Lung microvascular endothelial cell (primary cell): ENCODE results near the gene PRKCZ. TPM values are rescaled to one million over a fixed set of nuclear protein-coding genes. Genes with fewer than 3 reads are reported as not detected.

Source experiments
- DNase-seq, 2 donors: peaks; one replicate each; pipeline versions ENCODE4 v3.0.0 to v3.0.0-alpha.2; 2010; ENCODE audit warnings: low read depth in 2 of 2
- total RNA-seq: library from RNA; depleted of rRNA; stranded (reverse); fragments of >200 nt; gene quantifications from 2 replicates; pipeline ENCODE4 v1.2.1, GENCODE V29; 2014

Gene PRKCZ
- total RNA-seq, 1 donor from 2014 or later = 29.8 TPM

GRCh38 chr1:2155147-2155598, 105.0 kb downstream of the PRKCZ start:
- DNase-seq = no peak

- DNase-seq = no peak
Observed at GRCh38 chr1:2155788-2156187, 105.6 kb downstream of the PRKCZ start.

GRCh38 chr1:2156866-2157265, 106.7 kb downstream of the PRKCZ start:
- no peak for DNase-seq

GRCh38 chr1:2157856-2158255, 107.6 kb downstream of the PRKCZ start:
- no peak for DNase-seq

- DNase-seq = peak in 1 of 2 donors; percentile 29
Observed at GRCh38 chr1:2158272-2158671, 108.1 kb downstream of the PRKCZ start.

- no peak for DNase-seq
Observed at GRCh38 chr1:2159124-2159523, 108.9 kb downstream of the PRKCZ start.

- no peak for DNase-seq
Observed at GRCh38 chr1:2160451-2161300, 110.5 kb downstream of the PRKCZ start.

- DNase-seq = peak in 1 of 2 donors; percentile 32
Observed at GRCh38 chr1:2163205-2163604, 113.0 kb downstream of the PRKCZ start.

GRCh38 chr1:2165646-2166045, 115.4 kb downstream of the PRKCZ start:
- no peak for DNase-seq

GRCh38 chr1:2166254-2166653, 116.0 kb downstream of the PRKCZ start:
- DNase-seq = no peak

- DNase-seq = no peak
Observed at GRCh38 chr1:2166695-2167094, 116.5 kb downstream of the PRKCZ start.

GRCh38 chr1:2168090-2168489, 117.9 kb downstream of the PRKCZ start:
- no peak for DNase-seq

- DNase-seq = no peak
Observed at GRCh38 chr1:2168535-2168934, 118.3 kb downstream of the PRKCZ start.

- no peak for DNase-seq
Observed at GRCh38 chr1:2169200-2169836, 119.1 kb downstream of the PRKCZ start.

- no peak for DNase-seq
Observed at GRCh38 chr1:2170211-2170610, 120.0 kb downstream of the PRKCZ start.

- no peak for DNase-seq
Observed at GRCh38 chr1:2172012-2172411, 121.8 kb downstream of the PRKCZ start.

- DNase-seq = no peak
Observed at GRCh38 chr1:2172551-2173146, 122.4 kb downstream of the PRKCZ start.

GRCh38 chr1:2173546-2174347, 123.5 kb downstream of the PRKCZ start:
- DNase-seq = no peak

- DNase-seq = peak; percentile 65 to 80
Observed at GRCh38 chr1:2174348-2175054, 124.3 kb downstream of the PRKCZ start.

GRCh38 chr1:2175055-2175414, 124.8 kb downstream of the PRKCZ start:
- no peak for DNase-seq
